GM12891 (cell line): Measurements from ENCODE around the gene B3GLCT.

Experiments
- DNase-seq: peaks from one replicate; pipeline ENCODE4 v3.0.0; 2011; ENCODE audit warnings: low spot score; ENCODE audit not compliant: insufficient read length
- FAIRE-seq: peaks from 2 replicates; lab custom pipeline; 2011; peaks lifted over from hg19 to GRCh38; lab: Jason Lieb, UNC
- PAX5 ChIP-seq: IDR thresholded peaks from 2 replicates; pipeline ENCODE4 v1.6.1; 2011; ENCODE audit warnings: low read length, moderate library complexity, mild to moderate bottlenecking; ENCODE audit not compliant: insufficient read depth, severe bottlenecking
- POLR2A ChIP-seq: IDR thresholded peaks from 2 replicates; pipeline ENCODE4 v1.6.1; 2011; ENCODE audit warnings: low read depth, low read length, control low read depth
- POLR2AphosphoS5 ChIP-seq: IDR thresholded peaks from 2 replicates; pipeline ENCODE4 v1.6.1; 2011; ENCODE audit warnings: low read depth, low read length, control low read depth
- POU2F2 ChIP-seq: IDR thresholded peaks from 2 replicates; pipeline ENCODE4 v1.6.1; 2011; ENCODE audit warnings: low read depth, mild to moderate bottlenecking, control low read depth, low read length, moderate library complexity
- SPI1 ChIP-seq: IDR thresholded peaks from 2 replicates; pipeline ENCODE4 v1.6.1; 2011; ENCODE audit warnings: low read depth, low read length, control low read depth
- TAF1 ChIP-seq: IDR thresholded peaks from 2 replicates; pipeline ENCODE4 v1.6.1; 2011; ENCODE audit warnings: low read depth, low read length, control low read depth

Gene B3GLCT

GRCh38 chr13:31240921-31241320 is 41.1 kb downstream of the B3GLCT start:
- DNase-seq (no peak), FAIRE-seq (no peak)
- TF ChIP-seq TAF1 (no peak), POLR2AphosphoS5 (no peak), POU2F2 (no peak), SPI1 (no peak), PAX5 (no peak), POLR2A (no peak)

- FAIRE-seq = no peak
- no peak for DNase-seq
- TF ChIP-seq TAF1 (no peak), POU2F2 (no peak), SPI1 (no peak)
Observed at GRCh38 chr13:31242367-31242766, 42.6 kb downstream of the B3GLCT start.

GRCh38 chr13:31242916-31243315 is 43.1 kb downstream of the B3GLCT start:
- DNase-seq = no peak
- TF ChIP-seq POLR2AphosphoS5 = no peak
- TF ChIP-seq SPI1 = no peak
- no peak for TF ChIP-seq POU2F2
- no peak for TF ChIP-seq POLR2A
- no peak for TF ChIP-seq PAX5
- no peak for TF ChIP-seq TAF1
- no peak for FAIRE-seq

GRCh38 chr13:31245598-31246373 is 46.0 kb downstream of the B3GLCT start:
- no peak for TF ChIP-seq POLR2A
- no peak for TF ChIP-seq TAF1
- TF ChIP-seq PAX5 = no peak
- TF ChIP-seq SPI1 = no peak
- no peak for TF ChIP-seq POU2F2
- no peak for TF ChIP-seq POLR2AphosphoS5
- DNase-seq = no peak
- no peak for FAIRE-seq

GRCh38 chr13:31246918-31247317 is 47.1 kb downstream of the B3GLCT start:
- FAIRE-seq = no peak
- TF ChIP-seq POU2F2 (no peak), TAF1 (no peak), PAX5 (no peak), POLR2A (no peak), SPI1 (no peak), POLR2AphosphoS5 (no peak)
- no peak for DNase-seq

- TF ChIP-seq PAX5 (no peak), SPI1 (no peak), POU2F2 (no peak), POLR2AphosphoS5 (no peak), POLR2A (no peak), TAF1 (no peak)
Observed at GRCh38 chr13:31248361-31248760, 48.6 kb downstream of the B3GLCT start.

GRCh38 chr13:31248965-31249539 is 49.3 kb downstream of the B3GLCT start:
- DNase-seq = no peak
- no peak for FAIRE-seq
- TF ChIP-seq PAX5 (no peak), TAF1 (no peak), POU2F2 (no peak), SPI1 (no peak), POLR2AphosphoS5 (no peak), POLR2A (no peak)

More at GRCh38 chr13:31248361-31248760, 48.6 kb downstream of the B3GLCT start:
- FAIRE-seq (no peak), DNase-seq (no peak)

GRCh38 chr13:31250435-31250834 is 50.7 kb downstream of the B3GLCT start:
- FAIRE-seq (no peak), DNase-seq (no peak)
- TF ChIP-seq POU2F2 (no peak), POLR2AphosphoS5 (no peak), TAF1 (no peak), POLR2A (no peak), PAX5 (no peak), SPI1 (no peak)

GRCh38 chr13:31261241-31261640 is 61.5 kb downstream of the B3GLCT start:
- no peak for FAIRE-seq
- DNase-seq = no peak
- TF ChIP-seq PAX5 (no peak), TAF1 (no peak), POLR2AphosphoS5 (no peak), SPI1 (no peak), POU2F2 (no peak), POLR2A (no peak)

- no peak for TF ChIP-seq POU2F2
- TF ChIP-seq POLR2AphosphoS5 = no peak
- TF ChIP-seq SPI1 = no peak
- no peak for TF ChIP-seq PAX5
- no peak for TF ChIP-seq TAF1
- DNase-seq (no peak), FAIRE-seq (no peak)
Observed at GRCh38 chr13:31263346-31263745, 63.6 kb downstream of the B3GLCT start.
